Measurements from ENCODE around the gene ZNF33A. TPM values are rescaled to one million over a fixed set of nuclear protein-coding genes. Genes with fewer than 3 reads are reported as not detected.

Gene ZNF33A
- total and polyA plus RNA-seq, 2 donors (not counting 3 experiments of a cell fraction or from before 2014, with no cell fraction given), result 4.6 to 13.2 TPM

DNA sequence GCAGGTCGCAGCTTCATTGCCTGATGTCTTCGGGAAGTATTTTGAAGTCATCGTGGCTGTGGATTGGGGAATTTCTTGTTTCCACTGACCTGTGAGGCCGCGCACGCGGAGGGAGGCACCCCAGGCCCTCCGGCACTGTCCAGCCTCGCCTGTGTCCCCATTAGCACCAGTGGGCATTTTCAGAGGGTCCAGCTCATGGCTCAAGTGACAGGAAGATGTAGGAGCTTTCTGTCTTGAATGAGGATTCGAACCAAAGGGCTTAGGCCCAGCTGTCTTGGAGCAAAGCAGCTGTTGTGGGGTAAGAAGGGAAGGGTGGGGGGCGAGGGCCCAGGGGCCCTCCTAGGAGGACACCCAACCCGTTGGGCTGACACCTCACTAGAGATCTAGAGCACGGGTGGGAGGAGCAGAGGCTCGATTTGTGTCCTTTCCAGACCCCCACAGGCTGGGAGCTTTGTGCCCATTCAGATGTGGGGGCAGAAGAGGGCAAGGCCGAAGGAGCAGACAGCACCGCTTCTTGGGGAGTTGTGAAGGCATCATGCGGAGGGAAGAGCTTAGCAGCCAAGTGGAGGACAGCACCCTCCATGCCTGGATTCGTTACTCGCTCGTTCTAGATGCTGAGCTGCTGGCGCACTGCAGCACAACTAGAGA is 84.6 kb downstream of the ZNF33A start:
- DNase-seq (ENCODE audit: low read depth, low spot score), result no peak
- Histone ChIP-seq H3K9me3 (replicated peaks; ENCODE audit: control insufficient read depth, insufficient read depth, low read length) (no peaks in the 10 kb centered on the region), H3K4me1 (ENCODE audit: control insufficient read depth, extremely low read depth, insufficient read depth, low read length) (no peaks in the 10 kb centered on the region), H3K27me3 (ENCODE audit: control insufficient read depth in 2 of 2, insufficient read depth in 2 of 2, low read length in 2 of 2) (no peaks in the 10 kb centered on the region), H4K20me1 (replicated peaks; ENCODE audit: control insufficient read depth, extremely low read depth, insufficient read depth, low read length) (no peaks in the 10 kb centered on the region), H3K36me3 (ENCODE audit: control insufficient read depth in 2 of 2, extremely low read depth in 1 of 2, insufficient read depth in 2 of 2, low read length in 2 of 2) (peaks cover 0 to 5% of the 10 kb centered on the region in 2 experiments), H3K9me1 (replicated peaks; ENCODE audit: control insufficient read depth, extremely low read depth, insufficient read depth, low read length) (no peaks in the 10 kb centered on the region), H3K9ac (replicated peaks; ENCODE audit: extremely low read depth, insufficient read depth, low read length) (peak overlapping the region; percentile 67), H3K4me2 (ENCODE audit: insufficient read depth, low read length) (peak overlapping the region; percentile 45), H3K79me2 (ENCODE audit: control insufficient read depth, insufficient read depth, low read length) (peaks cover 4% of the 10 kb centered on the region), H3K27ac (ENCODE audit: insufficient read depth, low read depth, low read length) (no peak overlapping the region), H3K4me3 (replicated peaks in 1 of 3; ENCODE audit: insufficient read depth in 1 of 3, low read depth in 1 of 3, low read length in 3 of 3) (peak overlapping the region; percentile 29 to 65 (median 45)), H2AFZ (ENCODE audit: low read depth, low read length) (peak overlapping the region; percentile 46)
- TF ChIP-seq CTCF (IDR thresholded peaks at IDR 0.05; ENCODE audit: extremely low read depth in 1 of 2, insufficient read depth in 1 of 2, low read depth in 1 of 2, low read length in 2 of 2) (no peak), MYC (IDR thresholded peaks at IDR 0.05; ENCODE audit: low read depth, low read length) (no peak), FOS (IDR thresholded peaks at IDR 0.05; ENCODE audit: borderline replicate concordance, insufficient read depth, low read length) (no peak), POLR2AphosphoS5 (IDR thresholded peaks at IDR 0.05; ENCODE audit: insufficient read depth, low read depth, low read length) (no peak)
- TF ChIP-seq, protein P1, sequence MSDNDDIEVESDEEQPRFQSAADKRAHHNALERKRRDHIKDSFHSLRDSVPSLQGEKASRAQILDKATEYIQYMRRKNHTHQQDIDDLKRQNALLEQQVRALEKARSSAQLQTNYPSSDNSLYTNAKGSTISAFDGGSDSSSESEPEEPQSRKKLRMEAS (IDR thresholded peaks at IDR 0.05; ENCODE audit: insufficient read depth, insufficient read length), result no peak
- CTCF ChIA-PET, result interaction anchor here (1.2 to 2.7 kb wide), 2 partner anchors 32 to 118 kb away, joined by 3 to 15 read pairs; partner anchors contain the start of gene ZNF25
- POLR2A ChIA-PET, result no interaction called here
- intact Hi-C loops (cut with micrococcal nuclease), result loop anchor here (1.0 to 2.0 kb wide), 3 partner anchors 85 to 238 kb away; partner anchors contain the start of genes ZNF248, ZNF25 and ZNF33A
- BruUV-seq (replicated peaks), result no TSS peak
- FAIRE-seq, result no peak
- dilution Hi-C loops (cut with MboI; ENCODE audit: extremely low pct_ligation_motif_present, low sequenced_read_pairs), result no loop called here

Measured in endothelial cell of umbilical vein (primary cell).